HEK293 (cell line): Measurements from ENCODE around the gene GRK5.
A peak's percentile ranks its signal among the peaks of the same experiment; 100 is the strongest.

ENCODE experiments used
- CTCF ChIA-PET: fragments of 350-600 bp; formaldehyde crosslinking; extraction: SDS; loops from one replicate; lab custom pipeline; 2021; ENCODE audit warnings: antibody characterized with exemption; lab: Yijun Ruan, JAX
- POLR2A ChIA-PET: fragments of 300-600 bp; formaldehyde crosslinking; extraction: SDS; loops from one replicate; lab custom pipeline; 2020; ENCODE audit warnings: antibody characterized with exemption, inconsistent platforms; lab: Yijun Ruan, JAX
- H3K27ac ChIP-seq: fragments of 200-500 bp; sonication (Bioruptor generic); 2 replicates; pipeline ENCODE4 v1.5.1; 2014; ENCODE audit warnings: low read depth, low read length, control low read depth, inconsistent platforms; ENCODE audit errors: extremely low read depth
- H3K36me3 ChIP-seq, 2 experiments: fragments of 200-500 bp in 1 of 2; sonication (Bioruptor generic) in 1 of 2; 1 replicate in 1 of 2; 2 replicates in 1 of 2; pipeline ENCODE4 v1.5.1; 2014 to 2017; ENCODE audit warnings: inconsistent platforms in 2 of 2, low read length in 2 of 2; ENCODE audit not compliant: control insufficient read depth in 2 of 2, insufficient read depth in 1 of 2
- H3K4me1 ChIP-seq: fragments of 200-500 bp; sonication (Bioruptor generic); 2 replicates; pipeline ENCODE4 v1.5.1; 2014; ENCODE audit warnings: mild to moderate bottlenecking, low read length, inconsistent platforms; ENCODE audit not compliant: control insufficient read depth, insufficient read depth
- H3K4me3 ChIP-seq: 2 replicates; pipeline ENCODE4 v1.5.1; 2011; ENCODE audit warnings: low read depth, mild to moderate bottlenecking, control low read depth, low read length, moderate library complexity
- H3K9me3 ChIP-seq: fragments of 200-500 bp; sonication (Bioruptor generic); 2 replicates; pipeline ENCODE4 v1.5.1; 2014; ENCODE audit warnings: low read depth, low read length, inconsistent platforms; ENCODE audit not compliant: control insufficient read depth, insufficient read depth
- EGR2 ChIP-seq: fragments of 450-650 bp; formaldehyde crosslinking; IDR thresholded peaks from 2 replicates; pipeline ENCODE4 v1.5.1; 2016; ENCODE audit warnings: low read depth, missing biosample characterization, missing genetic modification characterization
- GLI2 ChIP-seq: fragments of 450-650 bp; formaldehyde crosslinking; IDR thresholded peaks from 2 replicates; pipeline ENCODE4; 2017; ENCODE audit warnings: missing biosample characterization, missing genetic modification characterization, low read depth, borderline replicate concordance
- GLI4 ChIP-seq: fragments of 450-650 bp; formaldehyde crosslinking; IDR thresholded peaks from 2 replicates; pipeline ENCODE4 v1.5.1; 2016; ENCODE audit warnings: missing biosample characterization, missing genetic modification characterization
- HOXA7 ChIP-seq: sonication (generic); formaldehyde crosslinking; IDR thresholded peaks from 2 replicates; pipeline ENCODE4 v1.8.1; 2022; ENCODE audit warnings: missing genetic modification reagents, borderline replicate concordance
- SALL2 ChIP-seq: fragments of 450-650 bp; formaldehyde crosslinking; IDR thresholded peaks from 2 replicates; pipeline ENCODE4 v1.5.0; 2017; ENCODE audit warnings: missing biosample characterization, mild to moderate bottlenecking, missing genetic modification characterization, borderline replicate concordance
- SCRT2 ChIP-seq: fragments of 450-650 bp; formaldehyde crosslinking; IDR thresholded peaks from 2 replicates; pipeline ENCODE4 v1.5.1; 2016; ENCODE audit warnings: missing biosample characterization, missing genetic modification characterization
- ZBTB8A ChIP-seq: fragments of 450-650 bp; formaldehyde crosslinking; IDR thresholded peaks from 2 replicates; pipeline ENCODE4 v1.5.1; 2016; ENCODE audit warnings: missing biosample characterization, missing genetic modification characterization
- ZFHX2 ChIP-seq: fragments of 450-650 bp; formaldehyde crosslinking; conservative IDR thresholded peaks from 2 replicates; pipeline ENCODE4 v1.5.1; 2016; ENCODE audit warnings: missing biosample characterization, missing genetic modification characterization
- ZNF132 ChIP-seq: fragments of 450-650 bp; formaldehyde crosslinking; IDR thresholded peaks from 2 replicates; pipeline ENCODE4 v1.5.1; 2017; ENCODE audit warnings: missing biosample characterization, missing genetic modification characterization, borderline replicate concordance
- ZNF138 ChIP-seq: fragments of 450-650 bp; formaldehyde crosslinking; IDR thresholded peaks from 2 replicates; pipeline ENCODE4 v1.5.1; 2016; ENCODE audit warnings: missing biosample characterization, missing genetic modification characterization, borderline replicate concordance
- ZNF155 ChIP-seq: fragments of 450-650 bp; formaldehyde crosslinking; IDR thresholded peaks from 2 replicates; pipeline ENCODE4 v1.5.1; 2016; ENCODE audit warnings: missing biosample characterization, missing genetic modification characterization
- ZNF174 ChIP-seq: fragments of 450-650 bp; formaldehyde crosslinking; IDR thresholded peaks from 2 replicates; pipeline ENCODE4 v1.5.0; 2017; ENCODE audit warnings: missing biosample characterization, mild to moderate bottlenecking, missing genetic modification characterization
- ZNF24 ChIP-seq: fragments of 450-650 bp; formaldehyde crosslinking; IDR thresholded peaks from 2 replicates; pipeline ENCODE4 v1.5.1; 2016; ENCODE audit warnings: missing biosample characterization, missing genetic modification characterization
- ZNF292 ChIP-seq: fragments of 450-650 bp; formaldehyde crosslinking; IDR thresholded peaks from 2 replicates; pipeline ENCODE4 v1.5.1; 2016; ENCODE audit warnings: low read depth, missing biosample characterization, missing genetic modification characterization, borderline replicate concordance
- ZNF404 ChIP-seq: fragments of 450-650 bp; formaldehyde crosslinking; IDR thresholded peaks from 2 replicates; pipeline ENCODE4 v1.5.1; 2017; ENCODE audit warnings: missing biosample characterization, missing genetic modification characterization
- ZNF510 ChIP-seq: fragments of 450-650 bp; formaldehyde crosslinking; IDR thresholded peaks from 2 replicates; pipeline ENCODE4 v1.5.1; 2018; ENCODE audit warnings: mild to moderate bottlenecking, missing genetic modification characterization, missing biosample characterization; ENCODE audit not compliant: insufficient replicate concordance
- ZNF514 ChIP-seq: fragments of 450-650 bp; formaldehyde crosslinking; IDR thresholded peaks from 2 replicates; pipeline ENCODE4 v1.5.1; 2016; ENCODE audit warnings: missing biosample characterization, missing genetic modification characterization
- ZNF558 ChIP-seq: fragments of 450-650 bp; formaldehyde crosslinking; IDR thresholded peaks from 2 replicates; pipeline ENCODE4 v1.5.1; 2016; ENCODE audit warnings: missing biosample characterization, missing genetic modification characterization
- ZNF560 ChIP-seq: fragments of 450-650 bp; formaldehyde crosslinking; IDR thresholded peaks from 2 replicates; pipeline ENCODE4 v1.5.1; 2017; ENCODE audit warnings: missing biosample characterization, missing genetic modification characterization, borderline replicate concordance
- ZNF580 ChIP-seq: fragments of 450-650 bp; formaldehyde crosslinking; IDR thresholded peaks from 2 replicates; pipeline ENCODE4 v1.5.1; 2016; ENCODE audit warnings: missing biosample characterization, missing genetic modification characterization
- ZNF677 ChIP-seq: fragments of 450-650 bp; IDR thresholded peaks from 2 replicates; pipeline ENCODE4 v1.5.0; 2018; ENCODE audit warnings: missing biosample characterization, mild to moderate bottlenecking, missing genetic modification characterization, moderate library complexity
- ZNF777 ChIP-seq: fragments of 450-650 bp; formaldehyde crosslinking; IDR thresholded peaks from 2 replicates; pipeline ENCODE4 v1.5.1; 2017; ENCODE audit warnings: missing biosample characterization, missing genetic modification characterization, borderline replicate concordance
- ZSCAN18 ChIP-seq: fragments of 450-650 bp; formaldehyde crosslinking; IDR thresholded peaks from 2 replicates; pipeline ENCODE4 v1.5.1; 2016; ENCODE audit warnings: missing biosample characterization, missing genetic modification characterization
- ZSCAN30 ChIP-seq: fragments of 450-650 bp; IDR thresholded peaks from 2 replicates; pipeline ENCODE4 v1.5.1; 2018; ENCODE audit warnings: missing biosample characterization, mild to moderate bottlenecking, missing genetic modification characterization, moderate library complexity
- ZXDB ChIP-seq: fragments of 450-650 bp; formaldehyde crosslinking; IDR thresholded peaks from 2 replicates; pipeline ENCODE4 v1.5.1; 2016; ENCODE audit warnings: missing biosample characterization, missing genetic modification characterization
- TF ChIP-seq, protein P1 (sequence below): fragments of 450-650 bp; formaldehyde crosslinking; IDR thresholded peaks from 2 replicates; pipeline ENCODE4 v1.5.1; 2017; ENCODE audit warnings: missing biosample characterization, mild to moderate bottlenecking, missing genetic modification characterization, moderate library complexity
- TF ChIP-seq, protein P2 (sequence below): fragments of 450-650 bp; formaldehyde crosslinking; IDR thresholded peaks from 2 replicates; pipeline ENCODE4 v1.5.1; 2016; ENCODE audit warnings: missing biosample characterization, missing genetic modification characterization
- TF ChIP-seq, protein P3 (sequence below): fragments of 450-650 bp; IDR thresholded peaks from 2 replicates; pipeline ENCODE4 v1.5.1; 2018; ENCODE audit warnings: missing biosample characterization, missing genetic modification characterization

GRK5 gene

DNA sequence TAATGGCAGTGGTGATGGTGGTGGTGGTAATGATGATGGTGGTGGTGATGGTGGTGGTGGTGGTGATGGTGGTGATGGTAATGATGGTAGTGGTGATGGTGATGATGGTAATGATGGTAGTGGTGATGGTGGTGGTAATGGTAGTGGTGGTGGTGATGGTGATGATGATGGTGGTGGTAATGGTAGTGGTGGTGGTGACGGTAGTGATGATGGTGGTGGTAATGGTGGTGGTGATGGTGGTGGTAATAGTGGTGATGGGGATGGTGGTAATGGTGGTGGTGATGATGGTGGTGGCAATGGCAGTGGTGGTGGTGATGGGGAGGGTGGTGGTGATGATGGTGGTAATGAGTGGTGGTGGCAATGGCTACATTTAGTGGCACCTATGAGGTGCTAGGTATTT lies 105.7 kb downstream of the GRK5 start (continued):
- TF ChIP-seq ZNF24 (tag by site-specific recombination) (no peak), GLI4 (0 out of 2 replicates have a peak, but pooled peaks have one; percentile 72), ZNF560 (tag by site-specific recombination) (no peak), ZXDB (no peak), ZNF404 (no peak), SALL2 (no peak), ZNF155 (no peak), ZNF580 (tag by site-specific recombination) (peak; percentile 80), ZBTB8A (no peak), EGR2 (tag by site-specific recombination) (no peak), ZNF292 (tag by site-specific recombination) (no peak), ZSCAN30 (no peak)
- TF ChIP-seq, protein P1, sequence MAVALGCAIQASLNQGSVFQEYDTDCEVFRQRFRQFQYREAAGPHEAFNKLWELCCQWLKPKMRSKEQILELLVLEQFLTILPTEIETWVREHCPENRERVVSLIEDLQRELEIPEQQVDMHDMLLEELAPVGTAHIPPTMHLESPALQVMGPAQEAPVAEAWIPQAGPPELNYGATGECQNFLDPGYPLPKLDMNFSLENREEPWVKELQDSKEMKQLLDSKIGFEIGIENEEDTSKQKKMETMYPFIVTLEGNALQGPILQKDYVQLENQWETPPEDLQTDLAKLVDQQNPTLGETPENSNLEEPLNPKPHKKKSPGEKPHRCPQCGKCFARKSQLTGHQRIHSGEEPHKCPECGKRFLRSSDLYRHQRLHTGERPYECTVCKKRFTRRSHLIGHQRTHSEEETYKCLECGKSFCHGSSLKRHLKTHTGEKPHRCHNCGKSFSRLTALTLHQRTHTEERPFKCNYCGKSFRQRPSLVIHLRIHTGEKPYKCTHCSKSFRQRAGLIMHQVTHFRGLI (tag by site-specific recombination) = no peak
- TF ChIP-seq, protein P2, sequence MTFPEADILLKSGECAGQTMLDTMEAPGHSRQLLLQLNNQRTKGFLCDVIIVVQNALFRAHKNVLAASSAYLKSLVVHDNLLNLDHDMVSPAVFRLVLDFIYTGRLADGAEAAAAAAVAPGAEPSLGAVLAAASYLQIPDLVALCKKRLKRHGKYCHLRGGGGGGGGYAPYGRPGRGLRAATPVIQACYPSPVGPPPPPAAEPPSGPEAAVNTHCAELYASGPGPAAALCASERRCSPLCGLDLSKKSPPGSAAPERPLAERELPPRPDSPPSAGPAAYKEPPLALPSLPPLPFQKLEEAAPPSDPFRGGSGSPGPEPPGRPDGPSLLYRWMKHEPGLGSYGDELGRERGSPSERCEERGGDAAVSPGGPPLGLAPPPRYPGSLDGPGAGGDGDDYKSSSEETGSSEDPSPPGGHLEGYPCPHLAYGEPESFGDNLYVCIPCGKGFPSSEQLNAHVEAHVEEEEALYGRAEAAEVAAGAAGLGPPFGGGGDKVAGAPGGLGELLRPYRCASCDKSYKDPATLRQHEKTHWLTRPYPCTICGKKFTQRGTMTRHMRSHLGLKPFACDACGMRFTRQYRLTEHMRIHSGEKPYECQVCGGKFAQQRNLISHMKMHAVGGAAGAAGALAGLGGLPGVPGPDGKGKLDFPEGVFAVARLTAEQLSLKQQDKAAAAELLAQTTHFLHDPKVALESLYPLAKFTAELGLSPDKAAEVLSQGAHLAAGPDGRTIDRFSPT (tag by site-specific recombination) = peak; percentile 73; the same call in 1 of the 2 replicates
- TF ChIP-seq, all 188 proteins: peak for 19

DNA sequence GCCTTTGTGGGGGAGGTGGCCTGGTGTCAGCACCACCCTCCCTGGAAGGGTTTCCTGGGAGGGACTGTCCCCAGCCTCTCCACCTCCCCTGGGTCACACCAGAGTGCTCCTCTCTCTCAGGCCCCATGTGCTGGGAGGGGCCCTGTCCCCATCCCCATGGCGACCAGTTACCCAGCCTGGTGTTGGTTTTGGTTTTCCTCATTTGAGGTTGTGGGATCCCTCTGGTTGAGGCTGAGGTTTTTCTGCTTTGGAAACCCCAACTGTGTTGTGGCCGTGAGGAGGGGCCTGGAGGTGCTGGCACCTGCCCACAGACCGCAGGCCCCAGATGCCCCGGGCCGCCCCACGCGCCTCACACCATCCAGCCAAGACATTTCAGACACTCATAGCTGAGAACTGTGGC lies 106.3 kb downstream of the GRK5 start:
- CTCF ChIA-PET = no interaction called here
- POLR2A ChIA-PET = no interaction called here
- TF ChIP-seq ZNF138 (no peak), ZNF132 (tag by site-specific recombination) (no peak), ZNF174 (no peak), ZNF510 (tag by site-specific recombination) (no peak), ZSCAN18 (tag by site-specific recombination) (no peak), ZNF677 (no peak), HOXA7 (CRISPR knock-in tag) (no peak), ZFHX2 (tag by site-specific recombination) (no peak), ZNF777 (tag by site-specific recombination) (no peak), ZNF514 (tag by site-specific recombination) (no peak), ZNF558 (no peak), GLI2 (tag by site-specific recombination) (no peak), SCRT2 (tag by site-specific recombination) (no peak)
- TF ChIP-seq, protein P3, sequence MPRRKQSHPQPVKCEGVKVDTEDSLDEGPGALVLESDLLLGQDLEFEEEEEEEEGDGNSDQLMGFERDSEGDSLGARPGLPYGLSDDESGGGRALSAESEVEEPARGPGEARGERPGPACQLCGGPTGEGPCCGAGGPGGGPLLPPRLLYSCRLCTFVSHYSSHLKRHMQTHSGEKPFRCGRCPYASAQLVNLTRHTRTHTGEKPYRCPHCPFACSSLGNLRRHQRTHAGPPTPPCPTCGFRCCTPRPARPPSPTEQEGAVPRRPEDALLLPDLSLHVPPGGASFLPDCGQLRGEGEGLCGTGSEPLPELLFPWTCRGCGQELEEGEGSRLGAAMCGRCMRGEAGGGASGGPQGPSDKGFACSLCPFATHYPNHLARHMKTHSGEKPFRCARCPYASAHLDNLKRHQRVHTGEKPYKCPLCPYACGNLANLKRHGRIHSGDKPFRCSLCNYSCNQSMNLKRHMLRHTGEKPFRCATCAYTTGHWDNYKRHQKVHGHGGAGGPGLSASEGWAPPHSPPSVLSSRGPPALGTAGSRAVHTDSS = no peak
- TF ChIP-seq, all 188 proteins: peak for 0
- no peaks in the 10 kb centered on the region for H3K36me3 ChIP-seq
- no peak overlapping the region for H3K27ac ChIP-seq
- H3K4me1 ChIP-seq = peaks cover 26% of the 10 kb centered on the region
- no peak overlapping the region for H3K4me3 ChIP-seq
- no peaks in the 10 kb centered on the region for H3K9me3 ChIP-seq
